ENCODE data around the gene TNFRSF14. TPM values are rescaled to one million over a fixed set of nuclear protein-coding genes. Genes with fewer than 3 reads are reported as not detected.

Gene TNFRSF14
- total and polyA plus RNA-seq, 2 donors (not counting 1 experiment from before 2014, with no cell fraction given) = 239 to 427 TPM

DNA sequence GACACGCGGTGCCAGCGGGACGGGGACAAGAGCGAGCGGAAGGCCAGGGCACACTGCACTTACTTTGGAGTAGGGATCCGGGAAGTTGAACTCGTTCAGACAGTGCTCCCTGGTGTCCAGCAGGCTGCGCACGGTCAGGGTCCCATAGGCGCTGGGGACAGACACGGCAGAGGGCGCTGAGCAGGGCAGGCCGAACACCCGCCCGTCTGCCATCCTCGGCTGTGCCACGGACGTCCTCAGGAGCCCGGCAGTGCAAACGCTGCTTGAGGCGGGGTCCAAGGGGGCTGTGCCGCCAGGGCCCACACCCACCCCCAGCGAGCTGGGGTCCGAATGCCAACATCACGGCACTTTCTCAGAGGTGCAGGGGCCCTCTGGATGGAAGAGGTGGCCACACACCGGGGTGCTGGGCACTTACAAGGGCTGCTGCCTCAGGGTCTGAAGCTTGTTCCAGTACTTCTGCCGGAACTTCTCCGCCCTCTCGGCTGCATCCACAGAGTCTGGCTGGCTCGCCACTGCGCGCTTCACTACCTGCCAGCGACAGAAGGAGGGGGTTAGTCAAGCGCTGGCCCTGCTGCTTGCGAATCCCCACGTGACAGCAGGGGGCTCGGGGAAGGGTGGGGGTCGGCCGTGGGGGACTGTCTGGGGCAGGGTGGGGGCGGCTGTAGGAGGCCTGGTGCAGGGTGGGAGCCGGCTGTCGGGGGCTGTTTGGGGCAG, 42.1 kb upstream of the TNFRSF14 start:
- H3K9me3 ChIP-seq (ENCODE audit: control extremely low read depth in 1 of 3, control insufficient read depth in 2 of 3, insufficient read depth in 1 of 3, low read length in 2 of 3) = no peaks in the 10 kb centered on the region
- Mint-ChIP-seq H3K27ac (no peak overlapping the region), H3K4me1 (no peaks in the 10 kb centered on the region), H3K4me3 (no peak overlapping the region), H3K27me3 (no peaks in the 10 kb centered on the region), H3K9me3 (ENCODE audit: insufficient read depth) (no peaks in the 10 kb centered on the region)
- no peak overlapping the region for H3K27ac ChIP-seq (ENCODE audit: low read length in 2 of 2)
- H4K20me1 ChIP-seq (ENCODE audit: control insufficient read depth, insufficient read depth, low read length, poor library complexity, severe bottlenecking) = peaks cover 67% of the 10 kb centered on the region
- H2AFZ ChIP-seq (ENCODE audit: insufficient read depth, low read depth, low read length, poor library complexity, severe bottlenecking) = no peak overlapping the region
- ChIA-PET CTCF (interaction anchor here (0.7 to 1.9 kb wide), 2 partner anchors 101 to 273 kb away, joined by 3 read pairs; partner anchors contain the start of gene PEX10), POLR2A (no interaction called here)
- no peaks in the 10 kb centered on the region for H3K4me1 ChIP-seq (ENCODE audit: control insufficient read depth in 2 of 2, insufficient read depth in 2 of 2, low read length in 2 of 2)
- no peak for TF ChIP-seq EZH2 (IDR thresholded peaks at IDR 0.05; ENCODE audit: borderline replicate concordance, insufficient read depth, low read depth, low read length, poor library complexity, severe bottlenecking)
- TF ChIP-seq, protein P1, sequence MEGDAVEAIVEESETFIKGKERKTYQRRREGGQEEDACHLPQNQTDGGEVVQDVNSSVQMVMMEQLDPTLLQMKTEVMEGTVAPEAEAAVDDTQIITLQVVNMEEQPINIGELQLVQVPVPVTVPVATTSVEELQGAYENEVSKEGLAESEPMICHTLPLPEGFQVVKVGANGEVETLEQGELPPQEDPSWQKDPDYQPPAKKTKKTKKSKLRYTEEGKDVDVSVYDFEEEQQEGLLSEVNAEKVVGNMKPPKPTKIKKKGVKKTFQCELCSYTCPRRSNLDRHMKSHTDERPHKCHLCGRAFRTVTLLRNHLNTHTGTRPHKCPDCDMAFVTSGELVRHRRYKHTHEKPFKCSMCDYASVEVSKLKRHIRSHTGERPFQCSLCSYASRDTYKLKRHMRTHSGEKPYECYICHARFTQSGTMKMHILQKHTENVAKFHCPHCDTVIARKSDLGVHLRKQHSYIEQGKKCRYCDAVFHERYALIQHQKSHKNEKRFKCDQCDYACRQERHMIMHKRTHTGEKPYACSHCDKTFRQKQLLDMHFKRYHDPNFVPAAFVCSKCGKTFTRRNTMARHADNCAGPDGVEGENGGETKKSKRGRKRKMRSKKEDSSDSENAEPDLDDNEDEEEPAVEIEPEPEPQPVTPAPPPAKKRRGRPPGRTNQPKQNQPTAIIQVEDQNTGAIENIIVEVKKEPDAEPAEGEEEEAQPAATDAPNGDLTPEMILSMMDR (IDR thresholded peaks at IDR 0.05) = no peak
- no peak overlapping the region for H3K4me2 ChIP-seq (replicated peaks; ENCODE audit: low read depth, low read length, poor library complexity, severe bottlenecking)
- DNase-seq (no peak), ATAC-seq (ENCODE audit: low read depth) (no peak)
- peaks cover 21% of the 10 kb centered on the region for H3K79me2 ChIP-seq (ENCODE audit: control insufficient read depth, insufficient read depth, low read length)
- H3K9ac ChIP-seq (ENCODE audit: low read length) = no peak overlapping the region
- peaks cover 0 to 91% of the 10 kb centered on the region in 2 experiments for H3K36me3 ChIP-seq (replicated peaks in 1 of 2; ENCODE audit: control extremely low read depth in 1 of 2, control insufficient read depth in 1 of 2, extremely low read depth in 1 of 2, insufficient read depth in 2 of 2, low read length in 1 of 2)
- no peak overlapping the region for H3K4me3 ChIP-seq (ENCODE audit: control extremely low read depth in 1 of 5, extremely low read depth in 1 of 5, insufficient read depth in 1 of 5, low read depth in 2 of 5, low read length in 4 of 5)
- intact Hi-C loops (cut with micrococcal nuclease) = no loop called here
- WGBS (ENCODE audit: insufficient coverage) = 98% methylated on average over 35 of the region's 43 CpGs
- no peaks in the 10 kb centered on the region for H3K27me3 ChIP-seq (replicated peaks in 1 of 4; ENCODE audit: control extremely low read depth in 1 of 4, control insufficient read depth in 3 of 4, insufficient read depth in 4 of 4, low read length in 3 of 4)

Measured in B cell (primary cell).